ENCODE results near the gene FLOT1. TPM values are rescaled to one million over a fixed set of nuclear protein-coding genes. Genes with fewer than 3 reads are reported as not detected.

The FLOT1 gene
- total and polyA plus RNA-seq, 2 of the 13 experiments (the other 11 are each of a cell fraction or from before 2014, with no cell fraction given): 82.3 to 130 TPM

GRCh38 chr6:30782425-30783014 lies 40.0 kb upstream of the FLOT1 start (continued):
- TF ChIP-seq HCFC1 (IDR thresholded peaks at IDR 0.05; ENCODE audit: low read depth, low read length) (no peak), HOXD1 (CRISPR knock-in tag; IDR thresholded peaks at IDR 0.05) (no peak), ZNF75D (CRISPR knock-in tag; IDR thresholded peaks at IDR 0.05; ENCODE audit: borderline replicate concordance) (no peak), ZSCAN5A (CRISPR knock-in tag; IDR thresholded peaks at IDR 0.05; ENCODE audit: borderline replicate concordance) (no peak; the same call in 1 of the 2 replicates), ZBTB7B (CRISPR knock-in tag; IDR thresholded peaks at IDR 0.05) (no peak), ZNF841 (CRISPR knock-in tag; IDR thresholded peaks at IDR 0.05; ENCODE audit: borderline replicate concordance) (no peak), USF2 (IDR thresholded peaks at IDR 0.05; ENCODE audit: low read depth, low read length) (no peak), USF2 (CRISPR knock-in tag; IDR thresholded peaks at IDR 0.05; ENCODE audit: borderline replicate concordance) (no peak), ZNF546 (CRISPR knock-in tag; conservative IDR thresholded peaks at IDR 0.05) (no peak), ZNF746 (CRISPR knock-in tag; IDR thresholded peaks at IDR 0.05) (no peak), NRL (CRISPR knock-in tag; IDR thresholded peaks at IDR 0.05; ENCODE audit: borderline replicate concordance) (no peak), HNRNPH1 (optimal IDR thresholded peaks at IDR 0.05; ENCODE audit: low read depth, low read length) (no peak)
- TF ChIP-seq, protein P1, sequence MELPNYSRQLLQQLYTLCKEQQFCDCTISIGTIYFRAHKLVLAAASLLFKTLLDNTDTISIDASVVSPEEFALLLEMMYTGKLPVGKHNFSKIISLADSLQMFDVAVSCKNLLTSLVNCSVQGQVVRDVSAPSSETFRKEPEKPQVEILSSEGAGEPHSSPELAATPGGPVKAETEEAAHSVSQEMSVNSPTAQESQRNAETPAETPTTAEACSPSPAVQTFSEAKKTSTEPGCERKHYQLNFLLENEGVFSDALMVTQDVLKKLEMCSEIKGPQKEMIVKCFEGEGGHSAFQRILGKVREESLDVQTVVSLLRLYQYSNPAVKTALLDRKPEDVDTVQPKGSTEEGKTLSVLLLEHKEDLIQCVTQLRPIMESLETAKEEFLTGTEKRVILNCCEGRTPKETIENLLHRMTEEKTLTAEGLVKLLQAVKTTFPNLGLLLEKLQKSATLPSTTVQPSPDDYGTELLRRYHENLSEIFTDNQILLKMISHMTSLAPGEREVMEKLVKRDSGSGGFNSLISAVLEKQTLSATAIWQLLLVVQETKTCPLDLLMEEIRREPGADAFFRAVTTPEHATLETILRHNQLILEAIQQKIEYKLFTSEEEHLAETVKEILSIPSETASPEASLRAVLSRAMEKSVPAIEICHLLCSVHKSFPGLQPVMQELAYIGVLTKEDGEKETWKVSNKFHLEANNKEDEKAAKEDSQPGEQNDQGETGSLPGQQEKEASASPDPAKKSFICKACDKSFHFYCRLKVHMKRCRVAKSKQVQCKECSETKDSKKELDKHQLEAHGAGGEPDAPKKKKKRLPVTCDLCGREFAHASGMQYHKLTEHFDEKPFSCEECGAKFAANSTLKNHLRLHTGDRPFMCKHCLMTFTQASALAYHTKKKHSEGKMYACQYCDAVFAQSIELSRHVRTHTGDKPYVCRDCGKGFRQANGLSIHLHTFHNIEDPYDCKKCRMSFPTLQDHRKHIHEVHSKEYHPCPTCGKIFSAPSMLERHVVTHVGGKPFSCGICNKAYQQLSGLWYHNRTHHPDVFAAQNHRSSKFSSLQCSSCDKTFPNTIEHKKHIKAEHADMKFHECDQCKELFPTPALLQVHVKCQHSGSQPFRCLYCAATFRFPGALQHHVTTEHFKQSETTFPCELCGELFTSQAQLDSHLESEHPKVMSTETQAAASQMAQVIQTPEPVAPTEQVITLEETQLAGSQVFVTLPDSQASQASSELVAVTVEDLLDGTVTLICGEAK (IDR thresholded peaks at IDR 0.05): no peak
- TF ChIP-seq, protein P1 (CRISPR knock-in tag; IDR thresholded peaks at IDR 0.05): no peak
- TF ChIP-seq, protein P2, sequence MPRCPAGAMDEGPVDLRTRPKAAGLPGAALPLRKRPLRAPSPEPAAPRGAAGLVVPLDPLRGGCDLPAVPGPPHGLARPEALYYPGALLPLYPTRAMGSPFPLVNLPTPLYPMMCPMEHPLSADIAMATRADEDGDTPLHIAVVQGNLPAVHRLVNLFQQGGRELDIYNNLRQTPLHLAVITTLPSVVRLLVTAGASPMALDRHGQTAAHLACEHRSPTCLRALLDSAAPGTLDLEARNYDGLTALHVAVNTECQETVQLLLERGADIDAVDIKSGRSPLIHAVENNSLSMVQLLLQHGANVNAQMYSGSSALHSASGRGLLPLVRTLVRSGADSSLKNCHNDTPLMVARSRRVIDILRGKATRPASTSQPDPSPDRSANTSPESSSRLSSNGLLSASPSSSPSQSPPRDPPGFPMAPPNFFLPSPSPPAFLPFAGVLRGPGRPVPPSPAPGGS (CRISPR knock-in tag; IDR thresholded peaks at IDR 0.05): no peak
